ENCODE measurements around the gene HERC5. TPM values are rescaled to one million over a fixed set of nuclear protein-coding genes. Genes with fewer than 3 reads are reported as not detected.

Gene HERC5
- total RNA-seq, 1 experiment from 2014 or later, result 0.23 TPM

GRCh38 chr4:88522702-88523324, 65.9 kb downstream of the HERC5 start:
- DNase-seq (ENCODE audit: low spot score), result peak; percentile 41

DNA sequence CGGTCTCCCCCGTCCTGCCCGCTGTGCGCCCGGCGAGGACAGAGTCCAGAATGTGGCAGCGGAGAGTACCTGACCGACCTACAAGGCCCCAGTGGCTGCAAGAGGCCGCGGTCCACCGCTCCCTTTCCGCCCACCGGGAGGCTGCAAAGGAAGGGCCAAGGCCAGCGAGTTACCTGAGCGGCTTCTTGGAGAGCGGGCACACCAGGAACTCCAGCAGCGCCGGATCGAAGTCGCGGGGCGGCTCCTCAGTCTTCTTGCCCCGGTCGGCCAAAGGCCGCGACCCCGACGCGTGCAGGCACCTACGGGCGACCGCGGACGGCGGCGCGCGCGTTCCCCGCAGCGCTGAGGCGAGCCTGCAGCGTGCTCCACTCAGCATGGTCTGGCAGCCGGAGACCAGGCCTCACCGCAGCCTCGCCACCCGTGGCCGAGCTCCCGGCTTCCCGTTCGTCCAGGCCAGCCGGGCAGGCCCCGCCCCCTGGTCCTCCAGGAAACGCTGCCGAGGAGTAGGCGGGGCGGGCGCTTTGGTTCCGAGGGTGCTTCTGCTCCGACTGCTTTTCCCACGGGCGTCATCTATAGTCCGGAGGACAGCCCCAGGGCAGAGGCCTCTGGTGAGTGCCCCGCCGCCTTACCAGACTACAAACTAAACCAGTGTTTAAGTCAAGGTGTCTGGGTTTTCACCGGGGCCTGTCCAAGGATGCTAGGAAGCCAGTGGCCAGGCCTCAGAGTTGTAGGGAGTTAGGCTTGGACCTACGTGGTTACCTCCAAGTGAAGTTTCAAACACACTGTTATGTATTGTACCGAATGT, 66.6 kb downstream of the HERC5 start, which contains the start of gene PYURF:
Gene PYURF (minus strand): TSS at position 452 of the 805 bp plus-strand sequence. CDS start 76 bp downstream, at position 376.
- peak; percentile 95 for DNase-seq (ENCODE audit: low spot score)

GRCh38 chr4:88524171-88524570, 67.3 kb downstream of the HERC5 start:
- DNase-seq (ENCODE audit: low spot score), result no peak

DNA sequence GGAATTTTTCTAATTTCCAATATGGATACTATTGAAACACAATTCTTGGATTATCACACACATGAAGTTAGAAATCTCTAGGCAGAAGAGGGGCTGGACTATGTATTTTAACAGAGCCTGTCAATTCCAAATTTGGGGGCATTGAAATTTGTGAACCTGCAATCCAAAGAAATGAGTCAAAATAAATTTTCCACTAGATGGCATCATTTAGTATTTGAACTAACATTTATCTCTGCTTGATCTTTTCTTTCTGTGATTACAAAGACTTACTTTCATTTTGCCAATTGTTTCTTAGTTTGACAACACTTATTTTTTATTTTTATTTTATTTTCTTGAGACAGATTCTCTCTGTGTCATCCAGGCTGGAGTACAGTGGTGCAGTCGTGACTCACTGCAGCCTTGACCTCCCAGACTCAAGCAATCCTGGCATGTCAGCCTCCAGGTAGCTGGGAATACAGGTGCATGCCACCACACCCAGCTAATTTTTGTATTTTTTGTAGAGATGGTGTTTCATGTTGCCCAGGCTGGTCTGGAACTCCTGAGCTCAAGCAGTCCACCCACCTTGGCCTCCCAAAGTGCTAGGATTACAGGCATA, 69.4 kb downstream of the HERC5 start:
- no peak for DNase-seq (ENCODE audit: low spot score)

DNA sequence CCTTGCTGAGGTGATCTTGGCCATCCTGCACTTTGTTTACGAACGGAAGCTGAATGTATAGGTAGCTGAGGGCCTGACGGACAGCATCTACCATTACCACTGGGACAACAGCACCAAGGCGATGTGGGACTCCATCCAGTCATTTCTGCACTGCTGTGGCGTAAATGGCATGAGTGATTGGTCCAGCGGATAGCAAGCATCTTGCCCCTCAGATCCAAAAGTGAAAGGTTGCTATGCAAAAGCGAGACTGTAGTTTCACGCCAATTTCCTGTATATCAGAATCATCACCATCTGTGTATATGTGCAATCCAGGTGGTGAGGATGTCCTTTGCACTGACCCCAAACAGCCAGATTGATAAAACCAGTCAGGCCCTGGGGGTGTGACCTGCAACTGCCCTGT, 70.9 kb downstream of the HERC5 start:
- DNase-seq (ENCODE audit: low spot score), result no peak

DNA sequence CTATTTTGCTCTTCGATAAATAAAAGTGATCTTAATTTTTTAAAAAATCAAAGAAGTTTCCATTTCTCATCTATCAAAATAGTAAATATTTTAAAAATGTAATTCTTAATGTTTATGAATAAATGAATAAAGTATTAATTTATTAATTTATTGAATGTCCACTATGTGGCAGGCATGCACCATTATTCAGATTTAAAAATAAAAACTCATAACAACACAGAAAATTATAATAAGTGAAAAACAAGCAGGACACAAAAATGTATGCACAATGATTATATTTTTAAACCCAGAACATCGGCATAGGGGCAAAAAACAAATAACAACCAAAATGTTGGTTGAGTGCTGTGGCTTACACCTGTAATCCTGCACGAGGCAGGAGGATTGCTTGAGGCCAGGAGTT, 71.9 kb downstream of the HERC5 start:
- no peak for DNase-seq (ENCODE audit: low spot score)

DNA sequence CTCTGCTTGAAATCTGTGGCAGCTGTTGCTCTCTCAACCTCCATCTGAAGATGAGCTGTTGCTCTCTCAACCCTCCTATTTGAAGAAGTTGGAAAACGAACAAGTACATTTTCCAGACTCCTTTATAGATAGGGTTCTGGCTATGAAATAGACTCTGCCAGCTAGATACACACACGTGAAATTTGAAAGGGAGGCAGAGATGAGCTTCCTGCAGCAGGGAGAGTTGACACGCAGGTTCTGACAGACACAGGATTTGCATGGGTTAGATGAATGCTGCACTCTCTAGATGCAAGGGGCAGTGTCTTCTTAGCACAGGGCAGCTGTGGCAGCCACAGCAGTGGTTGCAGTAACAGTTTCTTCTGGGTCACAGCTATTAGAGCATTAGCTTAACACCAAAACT, 74.6 kb downstream of the HERC5 start:
- DNase-seq (ENCODE audit: low spot score), result no peak

DNA sequence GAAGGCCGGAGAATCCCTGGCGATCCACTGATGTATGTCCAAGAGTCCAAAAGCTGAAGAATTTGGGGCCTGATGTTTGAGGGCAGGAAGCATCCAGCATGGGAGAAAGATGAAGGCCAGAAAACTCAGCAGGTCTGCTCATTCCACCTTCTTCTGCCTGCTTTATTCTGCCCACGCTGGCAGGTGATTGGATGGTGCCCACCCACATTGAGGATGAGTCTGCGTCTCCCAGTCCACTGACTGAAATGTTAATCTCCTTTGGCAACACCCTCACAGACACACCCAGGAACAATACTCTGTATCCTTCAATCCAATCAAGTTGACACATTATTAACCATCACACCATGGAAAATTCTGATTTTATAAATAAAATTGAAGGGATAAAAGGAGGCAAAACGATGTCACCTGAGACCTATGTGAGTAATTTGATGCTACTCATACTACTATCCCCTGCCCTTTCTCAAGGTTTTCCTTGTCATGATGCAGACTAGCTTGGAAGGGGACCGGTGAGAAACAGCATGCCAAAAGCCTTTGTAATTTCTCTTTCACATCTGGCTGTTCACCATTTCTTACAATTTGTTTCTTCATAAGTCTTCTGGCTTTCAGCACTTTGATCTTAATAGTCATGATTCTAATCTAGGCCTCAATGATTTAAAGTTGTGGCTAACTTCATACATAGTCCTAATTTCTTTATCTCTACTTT, 76.3 kb downstream of the HERC5 start:
- no peak for DNase-seq (ENCODE audit: low spot score)

DNA sequence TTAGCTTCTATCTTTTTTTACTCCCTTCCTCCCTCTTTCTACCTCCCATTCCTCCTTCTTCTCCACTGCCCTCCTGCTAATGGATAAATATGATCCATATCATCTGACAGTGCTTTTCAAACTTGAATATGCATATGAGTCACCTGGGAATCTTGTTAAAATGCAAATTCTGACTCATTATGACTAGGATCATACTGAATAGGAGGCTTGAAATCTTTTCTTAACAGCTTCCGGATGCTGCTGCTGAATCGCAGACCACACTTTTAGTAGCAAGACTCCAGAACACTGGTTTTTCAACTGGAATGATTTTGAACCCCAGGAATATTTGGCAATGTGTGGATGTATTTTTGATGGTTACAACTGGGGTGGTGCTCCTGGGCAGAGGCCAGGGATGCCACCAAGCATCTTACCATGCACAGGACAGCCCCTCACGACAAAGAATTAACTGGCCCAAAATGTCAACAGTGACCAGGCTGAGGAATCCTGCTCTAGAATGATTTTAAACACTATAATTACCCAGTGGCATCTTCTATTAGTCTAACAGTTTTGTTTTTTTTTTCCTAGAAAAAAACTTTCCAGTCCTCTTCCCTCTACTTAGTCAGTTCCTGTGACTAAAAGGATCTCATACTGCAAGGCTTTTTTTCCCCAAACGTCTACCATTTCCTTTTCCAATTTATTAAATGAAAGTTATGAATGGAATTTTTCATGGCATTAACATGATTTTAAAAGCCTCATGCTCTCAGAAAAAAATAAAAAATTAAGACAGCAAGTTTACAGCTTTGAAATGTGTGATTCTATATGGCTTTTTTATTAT, 77.2 kb downstream of the HERC5 start:
- DNase-seq (ENCODE audit: low spot score), result no peak

GRCh38 chr4:88535090-88535755, 78.3 kb downstream of the HERC5 start:
- DNase-seq (ENCODE audit: low spot score), result no peak

GRCh38 chr4:88537709-88538108, 80.8 kb downstream of the HERC5 start:
- no peak for DNase-seq (ENCODE audit: low spot score)

DNA sequence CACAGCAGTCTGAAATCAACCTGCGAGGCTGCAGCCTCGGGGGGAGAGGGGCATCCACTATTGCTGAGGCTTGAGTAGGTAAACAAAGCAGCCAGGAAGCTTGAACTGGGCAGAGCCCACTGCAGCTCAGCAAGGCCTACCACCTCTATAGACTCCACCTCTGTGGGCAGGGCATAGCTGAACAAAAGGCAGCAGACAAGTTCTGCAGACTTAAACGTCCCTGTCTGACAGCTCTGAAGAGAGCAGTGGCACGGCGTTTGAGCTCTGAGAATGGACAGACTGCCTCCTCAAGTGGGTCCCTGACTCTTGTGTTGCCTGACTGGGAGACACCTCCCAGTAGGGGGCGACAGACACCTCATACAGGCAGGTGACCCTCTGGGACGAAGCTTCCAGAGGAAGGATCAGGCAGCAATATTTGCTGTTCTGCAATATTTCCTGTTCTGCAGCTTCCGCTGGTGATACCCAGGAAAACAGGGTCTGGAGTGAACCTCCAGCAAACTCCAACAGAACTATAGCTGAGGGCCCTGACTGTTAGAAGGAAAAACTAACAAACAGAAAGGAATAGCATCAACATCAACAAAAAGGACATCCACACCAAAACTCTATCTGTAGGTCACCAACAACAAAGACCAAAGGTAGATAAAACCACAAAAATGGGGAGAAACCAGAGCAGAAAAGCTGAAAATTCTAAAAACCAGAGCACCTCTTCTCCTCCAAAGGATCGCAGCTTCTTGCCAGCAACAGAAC, 82.6 kb downstream of the HERC5 start:
- DNase-seq (ENCODE audit: low spot score), result peak; percentile 59

- DNase-seq (ENCODE audit: low spot score), result no peak
These were observed 92.9 kb downstream of the HERC5 start for GRCh38 chr4:88549815-88550214.

Other genes starting within 250 kb of the HERC5 start
- 4.1 and 11.0 TPM in 2 replicates for gene PPM1K, start 172.6 kb upstream of the HERC5 start, total RNA-seq (2014; rRNA removed; shearing (Covaris generic))
- 9.5 and 12.8 TPM in 2 replicates for gene HERC6, start 78.3 kb upstream of the HERC5 start, total RNA-seq (2014; rRNA removed; shearing (Covaris generic))
- 78.9 and 86.0 TPM in 2 replicates for gene PYURF, start 66.7 kb downstream of the HERC5 start, total RNA-seq (2014; rRNA removed; shearing (Covaris generic))
- 1.8 and 5.0 TPM in 2 replicates for gene HERC3, start 135.4 kb downstream of the HERC5 start, total RNA-seq (2014; rRNA removed; shearing (Covaris generic))
- gene NAP1L5, start 240.7 kb downstream of the HERC5 start, total RNA-seq (2014; rRNA removed; shearing (Covaris generic)), result 1.8 and 2.0 TPM in 2 replicates